B cell (primary cell): Measurements from ENCODE around the gene INTS3. TPM values are rescaled to one million over a fixed set of nuclear protein-coding genes. Genes with fewer than 3 reads are reported as not detected.

Source experiments
- ATAC-seq: fragments of 200-7000 bp; cut with Tn5 transposase; one replicate; pipeline ENCODE4 v1.10.0; 2021; ENCODE audit warnings: low read depth, mild to moderate bottlenecking, moderate number of reproducible peaks, moderate library complexity
- CTCF ChIA-PET: fragments of 350-600 bp; sonication (Branson Sonifier 250); formaldehyde crosslinking; loops from one replicate; lab custom pipeline; 2021; ENCODE audit warnings: antibody characterized with exemption, inconsistent platforms; lab: Charles Lee
- POLR2A ChIA-PET: fragments of 350-600 bp; sonication (Branson Sonifier 250); formaldehyde crosslinking; loops from one replicate; lab custom pipeline; 2021; ENCODE audit warnings: antibody characterized with exemption; lab: Charles Lee
- DNase-seq: peaks from one replicate; pipeline ENCODE4 v3.0.0; 2013
- H2AFZ ChIP-seq: 2 replicates; pipeline ENCODE4 v1.6.1; 2012; ENCODE audit warnings: mild to moderate bottlenecking, low read depth, low read length; ENCODE audit not compliant: insufficient read depth, poor library complexity, severe bottlenecking
- H3K27ac ChIP-seq, 2 donors: 1 replicate in 1 of 2; 2 replicates in 1 of 2; pipeline ENCODE4 v1.5.1; 2012 to 2013; ENCODE audit warnings: low read length in 2 of 2, mild to moderate bottlenecking in 2 of 2, moderate library complexity in 1 of 2
- H3K27me3 ChIP-seq, 4 experiments: fragments of 200-600 bp in 1 of 4; sonication (generic) in 1 of 4; replicated peaks in 1 of 4; 1 replicate in 2 of 4; 2 replicates in 2 of 4; pipeline versions ENCODE4 v1.6.1 to v1.7.0; 2013 to 2016; ENCODE audit warnings: low read length in 3 of 4, mild to moderate bottlenecking in 2 of 4, mixed read lengths in 1 of 4, moderate library complexity in 1 of 4; ENCODE audit not compliant: insufficient read depth in 4 of 4, control insufficient read depth in 3 of 4; ENCODE audit errors: control extremely low read depth in 1 of 4
- H3K36me3 ChIP-seq, 2 experiments: replicated peaks in 1 of 2; 1 replicate in 1 of 2; 2 replicates in 1 of 2; pipeline versions ENCODE4 v1.6.1 to v1.7.1; 2013; ENCODE audit warnings: low read length in 1 of 2; ENCODE audit not compliant: insufficient read depth in 2 of 2, control insufficient read depth in 1 of 2; ENCODE audit errors: control extremely low read depth in 1 of 2, extremely low read depth in 1 of 2
- H3K4me1 ChIP-seq, 2 donors: fragments of 200-600 bp in 1 of 2; sonication (generic) in 1 of 2; 1 replicate in 1 of 2; 2 replicates in 1 of 2; pipeline versions ENCODE4 v1.5.1 to v1.6.1; 2013 to 2017; ENCODE audit warnings: low read length in 2 of 2; ENCODE audit not compliant: control insufficient read depth in 2 of 2, insufficient read depth in 2 of 2
- H3K4me2 ChIP-seq: replicated peaks from 2 replicates; pipeline ENCODE3; 2012; ENCODE audit warnings: mild to moderate bottlenecking, low read depth, low read length; ENCODE audit not compliant: poor library complexity, severe bottlenecking
- H3K4me3 ChIP-seq, 5 experiments: fragments of 200-600 bp in 1 of 5; sonication (generic) in 1 of 5; 1 replicate in 3 of 5; 2 replicates in 2 of 5; pipeline versions ENCODE4 v1.5.1 to v1.7.0; 2011 to 2016; ENCODE audit warnings: low read length in 4 of 5, mild to moderate bottlenecking in 4 of 5, low read depth in 2 of 5, control low read depth in 1 of 5, moderate library complexity in 1 of 5; ENCODE audit not compliant: insufficient read depth in 1 of 5; ENCODE audit errors: control extremely low read depth in 1 of 5, extremely low read depth in 1 of 5
- H3K79me2 ChIP-seq: fragments of 200-600 bp; sonication (generic); one replicate; pipeline ENCODE4 v1.6.0; 2016; ENCODE audit warnings: low read length; ENCODE audit not compliant: control insufficient read depth, insufficient read depth
- H3K9ac ChIP-seq: fragments of 200-600 bp; sonication (generic); 2 replicates; pipeline ENCODE4 v1.6.1; 2017; ENCODE audit warnings: mild to moderate bottlenecking, low read length, moderate library complexity
- H3K9me3 ChIP-seq, 3 donors: one replicate each; pipeline versions ENCODE4 v1.6.1 to v1.7.1; 2013; ENCODE audit warnings: low read length in 2 of 3; ENCODE audit not compliant: control insufficient read depth in 2 of 3, insufficient read depth in 1 of 3; ENCODE audit errors: control extremely low read depth in 1 of 3
- H4K20me1 ChIP-seq: 2 replicates; pipeline ENCODE4 v1.6.0; 2012; ENCODE audit warnings: mild to moderate bottlenecking, low read length; ENCODE audit not compliant: insufficient read depth, control insufficient read depth, poor library complexity, severe bottlenecking
- H3K27ac Mint-ChIP-seq: one replicate; pipeline ENCODE4 v1.8.0; 2021; ENCODE audit warnings: mixed read lengths
- H3K27me3 Mint-ChIP-seq: one replicate; pipeline ENCODE4 v1.8.0; 2021; ENCODE audit warnings: mixed read lengths
- H3K4me1 Mint-ChIP-seq: one replicate; pipeline ENCODE4 v1.8.0; 2021; ENCODE audit warnings: mixed read lengths
- H3K4me3 Mint-ChIP-seq: one replicate; pipeline ENCODE4 v1.8.0; 2021; ENCODE audit warnings: mixed read lengths
- H3K9me3 Mint-ChIP-seq: one replicate; pipeline ENCODE4 v1.8.0; 2022; ENCODE audit warnings: mixed read lengths; ENCODE audit not compliant: insufficient read depth
- CTCF ChIP-seq: fragments of 200-600 bp; IDR thresholded peaks from one replicate; pipeline ENCODE4 v1.8.0; 2022; ENCODE audit warnings: antibody characterized with exemption, mild to moderate bottlenecking
- EZH2 ChIP-seq: IDR thresholded peaks from 2 replicates; pipeline ENCODE4 v1.6.1; 2012; ENCODE audit warnings: borderline replicate concordance, low read depth, mild to moderate bottlenecking, moderate library complexity, low read length; ENCODE audit not compliant: insufficient read depth, poor library complexity, severe bottlenecking
- WGBS: methylation state at CpG from one replicate; pipeline ENCODE4 v1.1.5; 2013; ENCODE audit warnings: missing lambda C conversion rate; ENCODE audit not compliant: insufficient coverage; 5-methylcytosine and 5-hydroxymethylcytosine counted together
- intact Hi-C: fragments of 100-400 bp; cut with micrococcal nuclease; formaldehyde crosslinking; loops from one replicate; pipeline ENCODE4 v1.10.0; 2022
- polyA plus RNA-seq: library from polyadenylated mRNA; depleted of rRNA; stranded (reverse); fragments of >200 nt; gene quantifications from 2 replicates; pipeline ENCODE4 v1.2.3, GENCODE V29; 2012
- total RNA-seq, 2 donors: library from RNA; stranded (reverse); fragments of 120-200 nt in 1 of 2; gene quantifications; 1 replicate in 1 of 2; 2 replicates in 1 of 2; pipeline versions ENCODE4 v1.2.3 to v1.2.4, GENCODE V29; 2013 to 2022

INTS3 gene
- total and polyA plus RNA-seq, 2 donors (not counting 1 experiment from before 2014, with no cell fraction given) = 69.1 to 84.1 TPM

- no peak overlapping the region for H3K27ac ChIP-seq
- H3K79me2 ChIP-seq = peaks cover 6% of the 10 kb centered on the region
- CTCF ChIA-PET = interaction anchor here (0.6 to 1.3 kb wide), 3 partner anchors 10 to 263 kb away, joined by 3 to 4 read pairs (median 4); no protein-coding TSS in a partner anchor
- no peak overlapping the region for H3K4me3 ChIP-seq
- peak; percentile 10 for DNase-seq
- ATAC-seq = no peak
- no peaks in the 10 kb centered on the region for H3K9me3 ChIP-seq
- intact Hi-C loops = no loop called here
- peaks cover 0 to 33% of the 10 kb centered on the region in 2 experiments for H3K36me3 ChIP-seq
- WGBS = 55% methylated on average over 4 of the region's 12 CpGs
- H3K27me3 ChIP-seq = no peaks in the 10 kb centered on the region
- H3K4me3 Mint-ChIP-seq = peak overlapping the region; percentile 91
- H3K27me3 Mint-ChIP-seq = no peaks in the 10 kb centered on the region
- no peak overlapping the region for H2AFZ ChIP-seq
- H3K4me1 Mint-ChIP-seq = peaks cover 44% of the 10 kb centered on the region
- peaks cover 9% of the 10 kb centered on the region for H4K20me1 ChIP-seq
- TF ChIP-seq EZH2 (no peak), CTCF (no peak)
- peaks cover 28 to 42% of the 10 kb centered on the region in 2 donors for H3K4me1 ChIP-seq
- no peak overlapping the region for H3K9ac ChIP-seq
- POLR2A ChIA-PET = interaction anchor here (0.7 to 0.8 kb wide), 2 partner anchors 186 to 217 kb away, joined by 3 read pairs; partner anchors contain the start of gene RPS27
- H3K27ac Mint-ChIP-seq = peak overlapping the region; percentile 68
- H3K4me2 ChIP-seq = no peak overlapping the region
- H3K9me3 Mint-ChIP-seq = no peaks in the 10 kb centered on the region
Observed at GRCh38 chr1:153773096-153773921, 45.5 kb downstream of the INTS3 start.
